BLaER1 treated with 17β-estradiol and CSF1 and Interleukin-3, amounts not matched to agents 10 nM and 100 nM (cell line): ENCODE measurements around the gene AQP12B.
A peak's percentile ranks its signal among the peaks of the same experiment; 100 is the strongest.
"Not testable (repeated sequence)": the region's sequence is repeated elsewhere in the genome, so short reads cannot be mapped to it uniquely, and the experiment has no call there.

Experiments used
- H3K27ac ChIP-seq, 11 experiments: shearing (Covaris generic); formaldehyde crosslinking; 2 replicates each; pipeline ENCODE4 v1.8.1; 2022
- H3K27me3 ChIP-seq, 11 experiments: shearing (Covaris generic); formaldehyde crosslinking; 2 replicates each; pipeline ENCODE4 v1.8.1; 2022
- H3K36me3 ChIP-seq, 11 experiments: shearing (Covaris generic); formaldehyde crosslinking; 2 replicates each; pipeline ENCODE4 v1.8.1; 2022
- H3K4me1 ChIP-seq, 10 experiments: shearing (Covaris generic); formaldehyde crosslinking; 2 replicates each; pipeline ENCODE4 v1.8.1; 2022
- H3K4me2 ChIP-seq, 11 experiments: shearing (Covaris generic); formaldehyde crosslinking; 2 replicates each; pipeline ENCODE4 v1.8.1; 2022
- H3K4me3 ChIP-seq, 10 experiments: shearing (Covaris generic); formaldehyde crosslinking; 2 replicates each; pipeline ENCODE4 v1.8.1; 2022
- H3K9ac ChIP-seq, 11 experiments: shearing (Covaris generic); formaldehyde crosslinking; 2 replicates each; pipeline ENCODE4 v1.8.1; 2022
- H3K9me3 ChIP-seq, 11 experiments: shearing (Covaris generic); formaldehyde crosslinking; replicated peaks in 1 of 11; 2 replicates each; pipeline ENCODE4 v1.8.1; 2022
- H4K20me1 ChIP-seq, 11 experiments: shearing (Covaris generic); formaldehyde crosslinking; 2 replicates each; pipeline ENCODE4 v1.8.1; 2022
- Cebpa-rat ChIP-seq, 11 experiments: shearing (Covaris generic); IDR thresholded peaks; 2 replicates each; pipeline ENCODE4 v1.8.1; 2022

AQP12B gene

GRCh38 chr2:240707043-240707756 is 24.5 kb upstream of the AQP12B start:
- no peak for TF ChIP-seq Cebpa-rat (IDR thresholded peaks at IDR 0.05)
- H4K20me1 ChIP-seq: no peaks in the 10 kb centered on the region
- H3K36me3 ChIP-seq: no peaks in the 10 kb centered on the region
- H3K27ac ChIP-seq: no peak overlapping the region
- peaks cover 14 to 21% (median 19%) of the 10 kb centered on the region in 10 experiments for H3K4me1 ChIP-seq
- H3K9ac ChIP-seq: no peak overlapping the region
- H3K4me3 ChIP-seq: no peak overlapping the region
- H3K9me3 ChIP-seq: no peaks in the 10 kb centered on the region
- no peak overlapping the region for H3K4me2 ChIP-seq
- H3K27me3 ChIP-seq: peaks cover 9 to 15% (median 13%) of the 10 kb centered on the region in 11 experiments; a peak in 19 of 22 replicates

GRCh38 chr2:240705204-240705791 is 22.6 kb upstream of the AQP12B start:
- peak overlapping the region; percentile 34 to 94 (median 67) for H3K4me2 ChIP-seq
- H4K20me1 ChIP-seq: no peaks in the 10 kb centered on the region
- H3K27ac ChIP-seq: no peak overlapping the region
- no peaks in the 10 kb centered on the region for H3K9me3 ChIP-seq
- peaks cover 14 to 21% (median 19%) of the 10 kb centered on the region in 10 experiments for H3K4me1 ChIP-seq
- H3K36me3 ChIP-seq: no peaks in the 10 kb centered on the region
- H3K27me3 ChIP-seq: peaks cover 9 to 15% (median 13%) of the 10 kb centered on the region in 11 experiments; a peak in 19 of 22 replicates
- H3K4me3 ChIP-seq: peak overlapping the region in 1 of 10 experiments; percentile 8; a peak in 1 of 20 replicates
- 0 out of 22 replicates have a peak overlapping the region, but pooled peaks of 1 of the 11 experiments have one; percentile 22 for H3K9ac ChIP-seq
- TF ChIP-seq Cebpa-rat (IDR thresholded peaks at IDR 0.05): no peak

GRCh38 chr2:240704651-240705050 is 22.0 kb upstream of the AQP12B start:
- peaks cover 14 to 21% (median 19%) of the 10 kb centered on the region in 10 experiments for H3K4me1 ChIP-seq

GRCh38 chr2:240703417-240704341 is 21.0 kb upstream of the AQP12B start:
- no peak overlapping the region for H3K27ac ChIP-seq
- TF ChIP-seq Cebpa-rat (IDR thresholded peaks at IDR 0.05): no peak
- H3K4me1 ChIP-seq: peaks cover 14 to 21% (median 19%) of the 10 kb centered on the region in 10 experiments
- H3K27me3 ChIP-seq: peaks cover 9 to 15% (median 13%) of the 10 kb centered on the region in 11 experiments; a peak in 19 of 22 replicates
- no peak overlapping the region for H3K4me3 ChIP-seq
- H3K4me2 ChIP-seq: no peak overlapping the region
- H4K20me1 ChIP-seq: no peaks in the 10 kb centered on the region
- H3K9me3 ChIP-seq: no peaks in the 10 kb centered on the region
- H3K9ac ChIP-seq: no peak overlapping the region
- H3K36me3 ChIP-seq: no peaks in the 10 kb centered on the region

More at GRCh38 chr2:240704651-240705050, 22.0 kb upstream of the AQP12B start:
- Histone ChIP-seq H3K27me3 (peaks cover 9 to 15% (median 13%) of the 10 kb centered on the region in 11 experiments; a peak in 19 of 22 replicates), H3K4me3 (no peak overlapping the region), H3K9ac (no peak overlapping the region), H4K20me1 (no peaks in the 10 kb centered on the region), H3K4me2 (peak overlapping the region; percentile 15 to 94 (median 59); a peak in 13 of 22 replicates), H3K9me3 (no peaks in the 10 kb centered on the region), H3K27ac (no peak overlapping the region), H3K36me3 (no peaks in the 10 kb centered on the region)
- no peak for TF ChIP-seq Cebpa-rat (IDR thresholded peaks at IDR 0.05)

GRCh38 chr2:240702640-240703011 is 19.9 kb upstream of the AQP12B start:
- Histone ChIP-seq H3K4me2 (no peak overlapping the region), H3K4me1 (peaks cover 14 to 21% (median 19%) of the 10 kb centered on the region in 10 experiments), H3K9ac (no peak overlapping the region), H3K4me3 (no peak overlapping the region), H4K20me1 (no peaks in the 10 kb centered on the region), H3K9me3 (no peaks in the 10 kb centered on the region), H3K36me3 (no peaks in the 10 kb centered on the region), H3K27ac (no peak overlapping the region), H3K27me3 (peaks cover 9 to 15% (median 13%) of the 10 kb centered on the region in 11 experiments; a peak in 19 of 22 replicates)
- no peak for TF ChIP-seq Cebpa-rat (IDR thresholded peaks at IDR 0.05)

- peaks cover 9 to 15% (median 13%) of the 10 kb centered on the region in 11 experiments; a peak in 19 of 22 replicates for H3K27me3 ChIP-seq
- H4K20me1 ChIP-seq: no peaks in the 10 kb centered on the region
- no peak for TF ChIP-seq Cebpa-rat (IDR thresholded peaks at IDR 0.05)
These were observed 19.3 kb upstream of the AQP12B start for GRCh38 chr2:240701736-240702639.

GRCh38 chr2:240701091-240701735 is 18.5 kb upstream of the AQP12B start:
- Histone ChIP-seq H3K9ac (no peak overlapping the region), H3K27ac (no peak overlapping the region), H3K4me1 (peaks cover 14 to 18% (median 17%) of the 10 kb centered on the region in 10 experiments), H3K9me3 (no peaks in the 10 kb centered on the region), H3K36me3 (no peaks in the 10 kb centered on the region), H3K27me3 (peaks cover 9 to 15% (median 13%) of the 10 kb centered on the region in 11 experiments; a peak in 19 of 22 replicates), H3K4me2 (no peak overlapping the region), H3K4me3 (no peak overlapping the region), H4K20me1 (no peaks in the 10 kb centered on the region)
- TF ChIP-seq Cebpa-rat (IDR thresholded peaks at IDR 0.05): no peak

More at GRCh38 chr2:240701736-240702639, 19.3 kb upstream of the AQP12B start:
- Histone ChIP-seq H3K9me3 (no peaks in the 10 kb centered on the region), H3K4me2 (no peak overlapping the region), H3K9ac (no peak overlapping the region), H3K4me1 (peaks cover 14 to 21% (median 19%) of the 10 kb centered on the region in 10 experiments), H3K27ac (no peak overlapping the region), H3K4me3 (no peak overlapping the region), H3K36me3 (no peaks in the 10 kb centered on the region)

- not testable (repeated sequence) for H3K27ac ChIP-seq, H3K4me3 ChIP-seq, H3K9me3 ChIP-seq, H3K9ac ChIP-seq, H3K4me2 ChIP-seq, H3K36me3 ChIP-seq, H4K20me1 ChIP-seq
- Histone ChIP-seq H3K4me1 (peaks cover 10 to 12% (median 12%) of the 10 kb centered on the region in 10 experiments), H3K27me3 (peaks cover 9 to 13% (median 12%) of the 10 kb centered on the region in 11 experiments; a peak in 19 of 22 replicates)
These were observed 17.9 kb upstream of the AQP12B start for GRCh38 chr2:240700616-240701015.

GRCh38 chr2:240699835-240700234 is 17.1 kb upstream of the AQP12B start:
- not testable (repeated sequence) for H3K36me3 ChIP-seq, H3K27ac ChIP-seq, H3K4me3 ChIP-seq, H3K4me1 ChIP-seq, H3K4me2 ChIP-seq, H4K20me1 ChIP-seq, H3K27me3 ChIP-seq, H3K9ac ChIP-seq, H3K9me3 ChIP-seq

GRCh38 chr2:240698852-240699561 is 16.3 kb upstream of the AQP12B start:
- H3K4me2 ChIP-seq, H3K4me1 ChIP-seq, H3K27ac ChIP-seq, H3K27me3 ChIP-seq, H4K20me1 ChIP-seq, H3K9ac ChIP-seq, H3K9me3 ChIP-seq, H3K4me3 ChIP-seq, H3K36me3 ChIP-seq: not testable (repeated sequence)

- not testable (repeated sequence) for H3K36me3 ChIP-seq, H3K4me3 ChIP-seq, H4K20me1 ChIP-seq, H3K27me3 ChIP-seq, H3K9ac ChIP-seq, H3K9me3 ChIP-seq, H3K27ac ChIP-seq, H3K4me1 ChIP-seq, H3K4me2 ChIP-seq
These were observed 13.8 kb upstream of the AQP12B start for GRCh38 chr2:240696469-240696868.
